ENCODE measurements around the gene PHYHD1. TPM values are rescaled to one million over a fixed set of nuclear protein-coding genes. Genes with fewer than 3 reads are reported as not detected.
"Not testable (repeated sequence)": the region's sequence is repeated elsewhere in the genome, so short reads cannot be mapped to it uniquely, and the experiment has no call there.

The PHYHD1 gene
- total RNA-seq, 4 donors from 2014 or later = 4.4 to 23.9 (median 7.5) TPM; not detected in 1

DNA sequence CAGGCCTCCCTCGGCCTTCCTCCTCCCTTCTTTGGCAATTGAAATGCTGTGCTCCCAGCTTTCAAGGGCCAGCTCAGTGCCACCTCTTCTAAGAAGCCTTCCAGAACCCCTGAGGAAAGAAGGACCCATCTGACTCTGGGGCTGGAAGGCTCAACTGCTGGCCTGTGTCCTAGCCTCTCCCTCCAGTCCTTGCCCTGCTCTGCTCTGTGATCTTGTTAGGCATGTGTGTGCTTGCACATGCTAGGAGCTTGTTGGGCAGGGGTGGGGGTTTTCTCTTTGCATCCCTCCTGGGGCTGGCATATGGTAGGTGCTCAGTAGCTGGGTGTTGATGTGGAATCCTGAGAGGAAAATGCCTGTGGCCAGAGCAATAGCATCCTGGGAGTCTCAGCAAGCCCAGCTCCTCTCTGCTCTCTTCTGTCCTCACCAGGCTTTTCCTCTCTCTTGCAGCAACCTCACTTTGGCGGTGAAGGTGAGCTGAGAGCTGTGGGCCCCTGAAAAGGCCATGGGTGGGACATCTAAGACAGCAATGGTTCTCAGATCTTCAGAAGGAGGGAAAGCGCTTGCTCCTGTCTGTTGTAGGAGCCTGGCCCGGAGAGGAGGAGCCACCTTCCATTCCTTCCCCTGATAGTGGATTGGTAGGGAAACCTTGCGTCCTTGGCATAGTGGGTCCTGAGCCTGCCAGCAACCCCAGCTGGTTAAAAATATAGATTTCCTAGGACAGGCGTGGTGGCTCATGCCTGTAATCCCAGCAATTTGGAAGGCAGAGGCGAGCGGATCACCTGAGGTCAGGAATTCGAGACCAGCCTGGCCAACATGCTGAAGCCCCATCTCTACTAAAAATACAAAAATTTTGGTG, 16.8 kb downstream of the PHYHD1 start:
- TF ChIP-seq, protein P1, sequence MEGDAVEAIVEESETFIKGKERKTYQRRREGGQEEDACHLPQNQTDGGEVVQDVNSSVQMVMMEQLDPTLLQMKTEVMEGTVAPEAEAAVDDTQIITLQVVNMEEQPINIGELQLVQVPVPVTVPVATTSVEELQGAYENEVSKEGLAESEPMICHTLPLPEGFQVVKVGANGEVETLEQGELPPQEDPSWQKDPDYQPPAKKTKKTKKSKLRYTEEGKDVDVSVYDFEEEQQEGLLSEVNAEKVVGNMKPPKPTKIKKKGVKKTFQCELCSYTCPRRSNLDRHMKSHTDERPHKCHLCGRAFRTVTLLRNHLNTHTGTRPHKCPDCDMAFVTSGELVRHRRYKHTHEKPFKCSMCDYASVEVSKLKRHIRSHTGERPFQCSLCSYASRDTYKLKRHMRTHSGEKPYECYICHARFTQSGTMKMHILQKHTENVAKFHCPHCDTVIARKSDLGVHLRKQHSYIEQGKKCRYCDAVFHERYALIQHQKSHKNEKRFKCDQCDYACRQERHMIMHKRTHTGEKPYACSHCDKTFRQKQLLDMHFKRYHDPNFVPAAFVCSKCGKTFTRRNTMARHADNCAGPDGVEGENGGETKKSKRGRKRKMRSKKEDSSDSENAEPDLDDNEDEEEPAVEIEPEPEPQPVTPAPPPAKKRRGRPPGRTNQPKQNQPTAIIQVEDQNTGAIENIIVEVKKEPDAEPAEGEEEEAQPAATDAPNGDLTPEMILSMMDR (IDR thresholded peaks at IDR 0.05) = no peak
- no peak for TF ChIP-seq POLR2A (IDR thresholded peaks at IDR 0.05)
- Histone ChIP-seq H3K27me3 (no peaks in the 10 kb centered on the region), H3K36me3 (no peaks in the 10 kb centered on the region), H3K9me3 (no peaks in the 10 kb centered on the region), H3K27ac (no peak overlapping the region), H3K4me1 (no peaks in the 10 kb centered on the region), H3K4me3 (no peak overlapping the region)
- DNase-seq = peak in 1 of 3 donors; percentile 37

DNA sequence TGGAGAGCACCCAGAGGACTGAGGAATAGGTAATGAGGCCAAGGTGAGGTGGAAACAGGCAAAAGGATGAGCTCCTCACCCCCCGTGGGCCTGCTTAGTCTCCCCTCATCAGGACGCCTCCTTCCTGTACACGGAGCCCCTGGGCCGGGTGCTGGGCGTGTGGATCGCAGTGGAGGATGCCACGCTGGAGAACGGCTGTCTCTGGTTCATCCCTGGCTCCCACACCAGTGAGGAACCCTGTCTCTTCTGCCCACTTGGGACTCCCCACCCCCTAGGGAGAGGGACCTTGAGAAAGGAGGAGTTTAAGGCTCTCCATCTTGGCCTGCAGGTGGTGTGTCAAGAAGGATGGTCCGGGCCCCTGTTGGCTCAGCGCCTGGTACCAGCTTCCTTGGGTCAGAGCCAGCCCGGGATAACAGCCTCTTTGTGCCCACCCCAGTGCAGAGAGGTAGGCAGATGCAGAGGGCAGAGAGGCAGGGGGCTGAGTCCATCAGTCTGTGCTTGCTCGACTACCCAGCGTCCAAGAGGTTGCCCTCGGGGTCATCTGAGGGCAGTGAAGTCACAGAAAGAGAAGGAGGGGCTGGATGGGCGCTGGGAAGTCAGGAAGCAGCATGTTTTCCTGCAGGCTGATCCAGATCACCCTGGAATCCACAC, 19.6 kb downstream of the PHYHD1 start:
- peak in 1 of 3 donors; percentile 37 for DNase-seq
- Histone ChIP-seq H3K27ac (peak overlapping the region in 1 of 4 donors; percentile 19), H3K4me1 (no peaks in the 10 kb centered on the region), H3K9me3 (no peaks in the 10 kb centered on the region), H3K4me3 (no peak overlapping the region), H3K27me3 (no peaks in the 10 kb centered on the region), H3K36me3 (no peaks in the 10 kb centered on the region)
- TF ChIP-seq, protein P1 (IDR thresholded peaks at IDR 0.05) = no peak
- TF ChIP-seq POLR2A (IDR thresholded peaks at IDR 0.05) = no peak

DNA sequence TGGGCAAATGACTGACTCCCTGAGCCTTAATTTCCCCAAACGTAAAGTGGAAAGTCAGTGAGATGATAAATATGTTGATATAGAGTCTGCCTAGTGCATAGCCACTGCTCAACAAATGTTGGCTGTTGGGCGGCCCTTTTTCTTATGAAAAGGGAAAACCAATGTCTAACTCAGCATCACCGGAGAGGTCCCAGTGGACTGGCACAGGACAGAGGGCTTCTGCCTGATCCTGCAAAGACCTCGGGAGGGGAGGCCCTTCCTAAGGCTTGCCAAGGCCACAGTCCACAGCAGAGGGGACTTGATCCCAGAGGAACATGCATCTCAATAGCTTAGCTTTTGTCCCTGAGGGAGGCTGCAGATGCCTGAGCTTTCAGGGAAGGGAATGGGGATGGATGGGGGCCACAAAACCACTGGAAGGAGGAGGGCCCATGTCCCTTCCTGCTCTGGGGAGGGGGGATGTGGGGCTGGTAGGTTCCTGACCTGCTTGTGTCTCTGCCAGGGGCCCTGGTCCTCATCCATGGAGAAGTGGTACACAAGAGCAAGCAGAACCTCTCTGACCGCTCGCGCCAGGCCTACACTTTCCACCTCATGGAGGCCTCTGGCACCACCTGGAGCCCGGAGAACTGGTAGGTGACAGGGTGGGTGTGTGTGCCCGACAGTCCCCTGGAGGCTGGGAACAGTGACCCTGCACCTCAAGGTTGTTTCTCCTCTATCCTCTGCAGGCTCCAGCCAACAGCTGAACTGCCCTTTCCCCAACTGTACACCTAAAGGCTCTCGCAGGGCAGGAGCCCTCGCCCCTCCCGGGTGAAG, 20.4 kb downstream of the PHYHD1 start:
- peak in 1 of 3 donors; percentile 31 for DNase-seq
- H3K36me3 ChIP-seq = no peaks in the 10 kb centered on the region
- H3K9me3 ChIP-seq = no peaks in the 10 kb centered on the region
- H3K27ac ChIP-seq = peak overlapping the region in 2 of 4 donors; percentile 19 to 22
- H3K4me1 ChIP-seq = peaks cover 0 to under 1% (median under 1%) of the 10 kb centered on the region in 4 donors
- H3K4me3 ChIP-seq = no peak overlapping the region
- no peak for TF ChIP-seq POLR2A (IDR thresholded peaks at IDR 0.05)
- TF ChIP-seq, protein P1 (IDR thresholded peaks at IDR 0.05) = no peak
- no peaks in the 10 kb centered on the region for H3K27me3 ChIP-seq

DNA sequence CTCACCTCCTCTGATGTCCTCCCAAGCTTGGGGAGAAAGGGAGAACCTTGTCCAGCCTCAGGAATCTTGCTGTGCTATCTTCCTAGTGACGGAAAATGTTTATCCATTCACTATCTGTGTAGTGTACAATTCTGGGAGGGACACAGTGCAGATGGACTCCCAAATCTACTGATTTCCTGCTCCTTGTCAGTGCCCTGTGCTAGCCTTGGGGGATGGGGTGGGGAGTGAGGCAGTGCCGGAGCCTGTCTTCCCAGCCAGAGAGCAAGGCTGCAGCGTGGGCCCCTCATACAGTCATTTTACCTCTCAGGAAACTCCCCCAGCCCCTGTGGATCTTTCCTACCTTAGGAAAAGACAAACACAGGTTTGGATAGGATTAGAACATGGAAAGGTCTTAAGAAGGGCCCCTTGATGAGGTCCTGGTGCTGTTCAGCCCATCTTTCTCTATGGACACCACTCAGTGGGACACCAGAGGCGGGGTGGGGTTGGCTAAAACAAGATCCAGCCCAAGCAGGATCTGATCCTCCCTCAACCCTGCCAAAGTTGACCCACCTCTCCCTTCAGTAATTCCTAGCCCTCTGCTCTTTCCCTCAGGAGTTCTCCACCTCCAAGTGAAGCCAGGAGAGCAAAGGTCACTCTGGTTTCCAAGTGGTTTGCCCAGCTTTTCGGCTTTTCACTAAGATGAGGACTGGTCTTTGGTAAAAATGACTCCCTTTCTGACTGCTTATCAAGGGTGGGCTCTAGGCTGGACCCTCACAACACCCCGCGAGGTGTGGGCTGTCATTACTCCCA, 23.2 kb downstream of the PHYHD1 start:
- Histone ChIP-seq H3K27ac (no peak overlapping the region), H3K4me1 (peaks cover 0 to 12% (median 6%) of the 10 kb centered on the region in 4 donors), H3K4me3 (no peak overlapping the region), H3K36me3 (no peaks in the 10 kb centered on the region), H3K27me3 (no peaks in the 10 kb centered on the region), H3K9me3 (no peaks in the 10 kb centered on the region)
- DNase-seq = peak in 1 of 3 donors; percentile 33
- TF ChIP-seq, protein P1 (IDR thresholded peaks at IDR 0.05) = no peak
- no peak for TF ChIP-seq POLR2A (IDR thresholded peaks at IDR 0.05)

DNA sequence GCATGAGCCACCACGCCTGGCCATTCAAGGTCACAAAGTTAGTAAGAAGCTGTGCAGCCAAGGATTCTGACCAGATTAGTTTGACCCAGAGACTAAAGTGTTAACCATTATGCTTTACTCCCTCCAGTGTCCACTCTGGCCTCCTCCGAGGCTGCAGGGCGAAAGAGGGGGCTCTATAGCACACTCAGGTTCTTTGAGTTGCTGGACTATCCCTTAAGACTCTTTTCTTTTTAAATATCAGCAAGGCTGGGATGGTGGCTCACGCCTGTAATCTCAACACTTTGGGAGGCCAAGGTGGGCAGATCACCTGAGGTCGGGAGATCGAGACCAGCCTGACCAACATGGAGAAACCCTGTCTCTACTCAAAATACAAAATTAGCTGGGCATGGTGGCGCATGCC, 24.2 kb downstream of the PHYHD1 start:
- not testable (repeated sequence) for H3K4me3 ChIP-seq, H3K9me3 ChIP-seq, H3K27me3 ChIP-seq, H3K36me3 ChIP-seq, H3K27ac ChIP-seq
- peak in 1 of 3 donors; percentile 30 for DNase-seq
- peaks cover 0 to 12% (median 6%) of the 10 kb centered on the region in 4 donors for H3K4me1 ChIP-seq
